DND-41 (cell line): Measurements from ENCODE around the gene TRIP12.

Experiments
- EZH2 ChIP-seq: IDR thresholded peaks from 3 replicates; pipeline ENCODE4 v1.6.1; 2012; ENCODE audit warnings: borderline replicate concordance, low read depth, mild to moderate bottlenecking, moderate library complexity, low read length, inconsistent platforms; ENCODE audit not compliant: severe bottlenecking
- TF ChIP-seq, protein P1 (sequence below): IDR thresholded peaks from 2 replicates; pipeline ENCODE4 v1.5.1; 2012; ENCODE audit warnings: borderline replicate concordance, low read length, moderate library complexity, mild to moderate bottlenecking; ENCODE audit not compliant: poor library complexity, severe bottlenecking; ENCODE audit errors: extremely low read depth

DNA sequence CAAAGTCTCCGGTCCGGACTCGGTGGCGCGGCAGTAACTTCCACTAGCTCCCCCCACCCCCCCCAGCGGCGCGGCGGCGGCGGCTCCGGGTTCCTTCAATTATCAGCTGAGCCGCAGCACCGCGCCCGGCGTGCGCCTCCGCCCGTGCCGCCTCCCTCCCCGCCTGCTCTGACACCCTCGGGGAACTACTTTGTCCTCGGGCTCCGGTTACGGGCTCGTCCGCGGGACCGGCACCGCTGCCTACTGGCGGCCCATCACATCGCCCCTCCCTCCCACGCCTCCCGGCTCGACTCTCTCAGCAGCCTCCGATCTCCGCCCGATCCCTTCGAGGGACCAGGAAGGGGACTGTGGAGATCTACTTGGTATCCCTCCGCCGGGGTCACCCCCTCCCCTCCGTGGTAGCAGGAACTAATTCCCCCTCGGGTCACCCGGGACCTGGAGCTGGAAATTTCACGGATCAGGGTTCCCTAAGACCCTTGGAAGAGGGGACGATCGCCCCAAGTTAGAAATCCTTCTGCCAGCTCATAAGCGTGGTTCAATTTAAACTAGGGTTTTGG, at the start of gene TRIP12:
- TF ChIP-seq, protein P1, sequence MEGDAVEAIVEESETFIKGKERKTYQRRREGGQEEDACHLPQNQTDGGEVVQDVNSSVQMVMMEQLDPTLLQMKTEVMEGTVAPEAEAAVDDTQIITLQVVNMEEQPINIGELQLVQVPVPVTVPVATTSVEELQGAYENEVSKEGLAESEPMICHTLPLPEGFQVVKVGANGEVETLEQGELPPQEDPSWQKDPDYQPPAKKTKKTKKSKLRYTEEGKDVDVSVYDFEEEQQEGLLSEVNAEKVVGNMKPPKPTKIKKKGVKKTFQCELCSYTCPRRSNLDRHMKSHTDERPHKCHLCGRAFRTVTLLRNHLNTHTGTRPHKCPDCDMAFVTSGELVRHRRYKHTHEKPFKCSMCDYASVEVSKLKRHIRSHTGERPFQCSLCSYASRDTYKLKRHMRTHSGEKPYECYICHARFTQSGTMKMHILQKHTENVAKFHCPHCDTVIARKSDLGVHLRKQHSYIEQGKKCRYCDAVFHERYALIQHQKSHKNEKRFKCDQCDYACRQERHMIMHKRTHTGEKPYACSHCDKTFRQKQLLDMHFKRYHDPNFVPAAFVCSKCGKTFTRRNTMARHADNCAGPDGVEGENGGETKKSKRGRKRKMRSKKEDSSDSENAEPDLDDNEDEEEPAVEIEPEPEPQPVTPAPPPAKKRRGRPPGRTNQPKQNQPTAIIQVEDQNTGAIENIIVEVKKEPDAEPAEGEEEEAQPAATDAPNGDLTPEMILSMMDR = no peak
- TF ChIP-seq EZH2 = no peak
